CD4-positive, alpha-beta T cell (primary cell): ENCODE measurements around the gene FBRSL1. TPM values are rescaled to one million over a fixed set of nuclear protein-coding genes. Genes with fewer than 3 reads are reported as not detected.

ENCODE experiments used
- ATAC-seq: fragments of 200-7000 bp; cut with Tn5 transposase; one replicate; pipeline ENCODE4 v1.10.0; 2022; ENCODE audit warnings: mild to moderate bottlenecking; ENCODE audit not compliant: poor library complexity
- CTCF ChIA-PET: fragments of 350-600 bp; sonication (Branson Sonifier 250); formaldehyde crosslinking; loops from one replicate; lab custom pipeline; 2021; ENCODE audit warnings: antibody characterized with exemption, inconsistent platforms; lab: Charles Lee
- POLR2A ChIA-PET: fragments of 350-600 bp; sonication (Branson Sonifier 250); formaldehyde crosslinking; loops from one replicate; lab custom pipeline; 2021; ENCODE audit warnings: antibody characterized with exemption, inconsistent platforms; lab: Charles Lee
- DNase-seq, 14 experiments: peaks; one replicate each; pipeline ENCODE4 v3.0.0-alpha.2; 2013 to 2020; ENCODE audit warnings: mixed read lengths in 2 of 14
- H3K27ac ChIP-seq, 2 donors: one replicate each; pipeline versions ENCODE4 v1.5.1 to v1.7.0; 2013; ENCODE audit warnings: low read length in 2 of 2, low read depth in 1 of 2, mild to moderate bottlenecking in 1 of 2
- H3K27me3 ChIP-seq, 2 experiments: 1 replicate in 1 of 2; 2 replicates in 1 of 2; pipeline versions ENCODE4 v1.6.1 to v1.7.0; 2013; ENCODE audit warnings: low read length in 2 of 2, control low read depth in 1 of 2, mild to moderate bottlenecking in 1 of 2, moderate library complexity in 1 of 2; ENCODE audit not compliant: insufficient read depth in 2 of 2, control insufficient read depth in 1 of 2
- H3K36me3 ChIP-seq: one replicate; pipeline ENCODE4 v1.6.1; 2013; ENCODE audit warnings: low read length, control low read depth; ENCODE audit not compliant: insufficient read depth
- H3K4me1 ChIP-seq: one replicate; pipeline ENCODE4 v1.6.1; 2013; ENCODE audit warnings: low read length, control low read depth; ENCODE audit not compliant: insufficient read depth
- H3K4me3 ChIP-seq: one replicate; pipeline ENCODE4 v1.5.1; 2013; ENCODE audit warnings: mild to moderate bottlenecking, low read length, moderate library complexity
- H3K9me3 ChIP-seq, 2 experiments: 1 replicate in 1 of 2; 2 replicates in 1 of 2; pipeline versions ENCODE4 v1.6.1 to v1.7.0; 2013; ENCODE audit warnings: low read length in 2 of 2, mild to moderate bottlenecking in 2 of 2, control low read depth in 1 of 2, moderate library complexity in 1 of 2; ENCODE audit not compliant: control insufficient read depth in 1 of 2, insufficient read depth in 1 of 2
- H3K27ac Mint-ChIP-seq: one replicate; pipeline ENCODE4 v1.8.0; 2020; ENCODE audit warnings: mixed read lengths
- H3K27me3 Mint-ChIP-seq: one replicate; pipeline ENCODE4 v1.8.0; 2021; ENCODE audit warnings: mixed read lengths
- H3K36me3 Mint-ChIP-seq: one replicate; pipeline ENCODE4 v1.8.0; 2021; ENCODE audit warnings: low read depth, mixed read lengths
- H3K4me1 Mint-ChIP-seq: one replicate; pipeline ENCODE4 v1.8.0; 2021; ENCODE audit warnings: low read depth, mixed read lengths
- H3K4me3 Mint-ChIP-seq: one replicate; pipeline ENCODE4 v1.8.0; 2020; ENCODE audit warnings: mild to moderate bottlenecking, mixed read lengths
- H3K9me3 Mint-ChIP-seq: one replicate; pipeline ENCODE4 v1.8.0; 2020; ENCODE audit warnings: mixed read lengths
- CTCF ChIP-seq: fragments of 200-600 bp; IDR thresholded peaks from one replicate; pipeline ENCODE4 v1.8.0; 2022; ENCODE audit warnings: antibody characterized with exemption, mild to moderate bottlenecking
- intact Hi-C, 2 experiments: fragments of 100-400 bp; cut with DNase I in 1 of 2; cut with micrococcal nuclease in 1 of 2; formaldehyde crosslinking; loops; one replicate each; pipeline versions ENCODE4 v1.15.1 to v1.9.0; 2023 to 2025; cut with DNase I, micrococcal nuclease
- total RNA-seq, 174 experiments: library from RNA in 2 of 174; stranded (reverse) in 2 of 174; gene quantifications; one replicate each; pipeline ENCODE4 v1.2.3 and lab custom pipeline; 2021 to 2026

FBRSL1 gene
- total RNA-seq, 2 experiments from 2014 or later, result 75.8 to 80.7 TPM

- H3K9me3 ChIP-seq, result peaks cover 0 to 25% of the 10 kb centered on the region in 2 experiments
- peaks cover 4 to 8% of the 10 kb centered on the region in 2 experiments for H3K27me3 ChIP-seq
- Mint-ChIP-seq H3K4me1 (peaks cover 22% of the 10 kb centered on the region), H3K27me3 (peaks cover 14% of the 10 kb centered on the region), H3K36me3 (peaks cover 8% of the 10 kb centered on the region), H3K9me3 (no peaks in the 10 kb centered on the region), H3K4me3 (no peak overlapping the region), H3K27ac (no peak overlapping the region)
- POLR2A ChIA-PET, result no interaction called here
- no peak for DNase-seq
- no peak overlapping the region for H3K27ac ChIP-seq
- CTCF ChIA-PET, result no interaction called here
- peaks cover under 1% of the 10 kb centered on the region for H3K36me3 ChIP-seq
- no peak for TF ChIP-seq CTCF
- intact Hi-C loops, result loop anchor here in 1 of 2 experiments (10.0 kb wide), 1 partner anchor 143 kb away; no protein-coding TSS in a partner anchor
- peaks cover 29% of the 10 kb centered on the region for H3K4me1 ChIP-seq
- no peak overlapping the region for H3K4me3 ChIP-seq
- ATAC-seq, result no peak
These were observed 67.5 kb downstream of the FBRSL1 start for GRCh38 chr12:132557291-132558015.

- POLR2A ChIA-PET, result no interaction called here
- H3K4me3 Mint-ChIP-seq, result peak overlapping the region; percentile 81
- Histone ChIP-seq H3K27ac (no peak overlapping the region), H3K9me3 (peaks cover 0 to 25% of the 10 kb centered on the region in 2 experiments), H3K36me3 (no peaks in the 10 kb centered on the region), H3K4me3 (no peak overlapping the region), H3K27me3 (peaks cover 4 to 8% of the 10 kb centered on the region in 2 experiments), H3K4me1 (peaks cover 29% of the 10 kb centered on the region)
- no peak for TF ChIP-seq CTCF
- H3K9me3 Mint-ChIP-seq, result no peaks in the 10 kb centered on the region
- peak in 1 of 14 experiments; percentile 19 for DNase-seq
- peaks cover 7% of the 10 kb centered on the region for H3K36me3 Mint-ChIP-seq
- H3K27me3 Mint-ChIP-seq, result peaks cover 14% of the 10 kb centered on the region
- intact Hi-C loops, result loop anchor here in 1 of 2 experiments (10.0 kb wide), 1 partner anchor 143 kb away; no protein-coding TSS in a partner anchor
- peaks cover 22% of the 10 kb centered on the region for H3K4me1 Mint-ChIP-seq
- CTCF ChIA-PET, result no interaction called here
- H3K27ac Mint-ChIP-seq, result no peak overlapping the region
- ATAC-seq, result no peak
These were observed 68.3 kb downstream of the FBRSL1 start for GRCh38 chr12:132558042-132558856.

DNA sequence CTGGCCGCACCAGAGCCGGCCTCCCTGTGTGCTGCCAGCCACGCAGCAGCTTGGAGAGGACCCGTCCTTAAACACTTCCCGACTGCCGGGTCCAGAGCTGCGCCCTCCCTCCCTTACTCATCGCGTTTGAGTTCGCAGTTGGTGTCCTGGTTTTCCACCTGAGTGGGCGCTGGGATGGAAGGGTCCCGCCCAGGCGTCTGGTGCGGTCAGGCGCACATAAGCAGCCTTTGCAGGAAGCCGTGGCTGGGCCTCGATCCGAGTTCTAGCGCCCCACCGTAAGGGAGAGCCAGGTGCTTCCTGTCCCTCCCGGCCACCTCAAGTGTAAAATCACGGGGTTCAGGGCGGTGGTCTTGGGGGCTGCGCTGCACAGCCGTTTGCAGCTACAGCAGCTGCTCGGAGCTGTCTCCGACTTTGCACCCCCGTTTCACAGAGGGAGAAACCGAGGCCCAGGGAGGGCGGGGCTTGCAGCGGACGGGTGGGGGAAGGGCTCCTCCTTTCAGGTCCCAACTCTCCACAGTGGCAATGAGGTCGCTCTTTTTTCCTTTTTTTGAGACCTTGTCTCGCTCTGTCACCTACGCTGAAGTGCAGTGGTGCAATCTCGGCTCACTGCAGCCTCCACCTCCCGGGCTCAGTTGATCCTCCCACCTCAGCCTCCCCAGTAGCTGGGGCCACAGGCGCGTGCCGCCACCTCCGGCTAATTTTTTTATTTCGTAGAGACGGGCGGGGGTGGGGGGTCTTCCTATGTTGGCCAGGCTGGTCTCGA lies 69.1 kb downstream of the FBRSL1 start:
- no peak overlapping the region for H3K27ac Mint-ChIP-seq
- H3K9me3 Mint-ChIP-seq, result no peaks in the 10 kb centered on the region
- Histone ChIP-seq H3K9me3 (peaks cover 0 to 25% of the 10 kb centered on the region in 2 experiments), H3K4me1 (peaks cover 29% of the 10 kb centered on the region), H3K36me3 (no peaks in the 10 kb centered on the region), H3K27me3 (peaks cover 4 to 8% of the 10 kb centered on the region in 2 experiments), H3K4me3 (peak overlapping the region; percentile 46), H3K27ac (no peak overlapping the region)
- TF ChIP-seq CTCF, result no peak
- POLR2A ChIA-PET, result interaction anchor here (1.0 kb wide), 1 partner anchor 373 kb away, joined by 3 read pairs; no protein-coding TSS in a partner anchor
- DNase-seq (peak in 2 of 14 experiments; percentile 13 to 38), ATAC-seq (no peak)
- peak overlapping the region; percentile 81 for H3K4me3 Mint-ChIP-seq
- peaks cover 7% of the 10 kb centered on the region for H3K36me3 Mint-ChIP-seq
- CTCF ChIA-PET, result no interaction called here
- H3K27me3 Mint-ChIP-seq, result peaks cover 14% of the 10 kb centered on the region
- intact Hi-C loops, result loop anchor here in 1 of 2 experiments (10.0 kb wide), 1 partner anchor 144 kb away; no protein-coding TSS in a partner anchor
- H3K4me1 Mint-ChIP-seq, result peaks cover 22% of the 10 kb centered on the region
